A673 (cell line): Measurements from ENCODE around the gene IFITM1. TPM values are rescaled to one million over a fixed set of nuclear protein-coding genes. Genes with fewer than 3 reads are reported as not detected.

ENCODE experiments used
- BruUV-seq: library from RNA; stranded (reverse); fragments of 400-500 nt; replicated peaks from 2 replicates; lab custom pipeline; 2021; lab: Mats Ljungman, UMichigan
- CTCF ChIA-PET: fragments of 300-600 bp; sonication (Branson Sonifier 250); formaldehyde crosslinking; loops from one replicate; lab custom pipeline; 2022; ENCODE audit warnings: antibody characterized with exemption; lab: Charles Lee
- POLR2A ChIA-PET: fragments of 300-600 bp; sonication (Branson Sonifier 250); formaldehyde crosslinking; loops from one replicate; lab custom pipeline; 2022; ENCODE audit warnings: antibody characterized with exemption; ENCODE audit not compliant: low non-redundant PET; lab: Charles Lee
- DNase-seq: peaks from one replicate; pipeline ENCODE4 v3.0.0-alpha.2; 2015; ENCODE audit warnings: low spot score
- H3K27ac ChIP-seq: fragments of 200-600 bp; sonication (generic); 2 replicates; pipeline ENCODE4 v1.5.1; 2016; ENCODE audit warnings: mixed run types, low read depth, mild to moderate bottlenecking, mixed read lengths, antibody characterized with exemption, low read length; ENCODE audit not compliant: poor library complexity, severe bottlenecking
- H3K27me3 ChIP-seq: fragments of 200-600 bp; sonication (generic); replicated peaks from 2 replicates; pipeline ENCODE4 v1.6.1; 2017; ENCODE audit warnings: mixed run types, low read depth, mild to moderate bottlenecking, mixed read lengths, antibody characterized with exemption, low read length; ENCODE audit not compliant: insufficient read depth, poor library complexity
- H3K36me3 ChIP-seq: fragments of 200-600 bp; sonication (generic); 2 replicates; pipeline ENCODE4 v1.6.1; 2016; ENCODE audit warnings: mixed run types, mild to moderate bottlenecking, mixed read lengths, antibody characterized with exemption, low read length; ENCODE audit not compliant: insufficient read depth, poor library complexity, severe bottlenecking
- H3K4me1 ChIP-seq: fragments of 200-600 bp; sonication (generic); 2 replicates; pipeline ENCODE4 v1.6.1; 2017; ENCODE audit warnings: mixed run types, mild to moderate bottlenecking, mixed read lengths, antibody characterized with exemption, low read length; ENCODE audit not compliant: insufficient read depth, poor library complexity, severe bottlenecking
- H3K4me3 ChIP-seq: fragments of 200-600 bp; sonication (generic); 2 replicates; pipeline ENCODE4 v1.5.1; 2016; ENCODE audit warnings: low read depth, mixed run types, mild to moderate bottlenecking, mixed read lengths, low read length; ENCODE audit not compliant: poor library complexity, severe bottlenecking
- H3K9me3 ChIP-seq: fragments of 200-600 bp; sonication (generic); 2 replicates; pipeline ENCODE4 v1.6.1; 2016; ENCODE audit warnings: mixed run types, low read depth, mild to moderate bottlenecking, mixed read lengths, antibody characterized with exemption, low read length; ENCODE audit not compliant: poor library complexity, severe bottlenecking
- CTCF ChIP-seq: fragments of 300-800, 200-600 bp; sonication (generic); conservative IDR thresholded peaks from 2 replicates; pipeline ENCODE4 v1.5.1; 2017; ENCODE audit warnings: low read depth, mild to moderate bottlenecking, antibody characterized with exemption, low read length, moderate library complexity, mixed read lengths
- EZH2 ChIP-seq: fragments of 200-600 bp; sonication (generic); IDR thresholded peaks from 2 replicates; pipeline ENCODE4 v1.6.1; 2017; ENCODE audit warnings: borderline replicate concordance, low read depth, mild to moderate bottlenecking, mixed read lengths, antibody characterized with exemption, low read length; ENCODE audit not compliant: poor library complexity, severe bottlenecking
- intact Hi-C: fragments of 100-400 bp; cut with micrococcal nuclease; formaldehyde crosslinking; loops from one replicate; pipeline ENCODE4 v1.10.0; 2022; ENCODE audit not compliant: unreplicated experiment
- total RNA-seq: library from RNA; stranded (reverse); gene quantifications from 2 replicates; pipeline ENCODE4 v1.2.3, GENCODE V29; 2021

IFITM1 gene
- total RNA-seq, 1 experiment from 2014 or later = 24.4 TPM

GRCh38 chr11:335779-336658, 22.2 kb downstream of the IFITM1 start:
- Histone ChIP-seq H3K4me3 (no peak overlapping the region), H3K27me3 (no peaks in the 10 kb centered on the region), H3K36me3 (no peaks in the 10 kb centered on the region), H3K4me1 (peaks cover 14% of the 10 kb centered on the region), H3K9me3 (no peaks in the 10 kb centered on the region), H3K27ac (no peak overlapping the region)
- ChIA-PET CTCF (interaction anchor here (0.7 kb wide), 1 partner anchor 20 kb away, joined by 8 read pairs; no protein-coding TSS in a partner anchor), POLR2A (no interaction called here)
- no peak for DNase-seq
- no TSS peak for BruUV-seq
- intact Hi-C loops = no loop called here
- TF ChIP-seq CTCF (no peak), EZH2 (no peak)

GRCh38 chr11:336659-337198, 22.9 kb downstream of the IFITM1 start:
- H3K27ac ChIP-seq = no peak overlapping the region
- no peaks in the 10 kb centered on the region for H3K36me3 ChIP-seq
- no peak overlapping the region for H3K4me3 ChIP-seq
- TF ChIP-seq EZH2 = no peak
- TF ChIP-seq CTCF = no peak
- POLR2A ChIA-PET = no interaction called here
- no TSS peak for BruUV-seq
- CTCF ChIA-PET = no interaction called here
- no peaks in the 10 kb centered on the region for H3K9me3 ChIP-seq
- intact Hi-C loops = no loop called here
- peaks cover 14% of the 10 kb centered on the region for H3K4me1 ChIP-seq
- H3K27me3 ChIP-seq = no peaks in the 10 kb centered on the region
- DNase-seq = no peak

- intact Hi-C loops = no loop called here
- POLR2A ChIA-PET = no interaction called here
- no peak for DNase-seq
- Histone ChIP-seq H3K27me3 (no peaks in the 10 kb centered on the region), H3K36me3 (no peaks in the 10 kb centered on the region), H3K27ac (no peak overlapping the region), H3K4me3 (no peak overlapping the region), H3K4me1 (peaks cover 14% of the 10 kb centered on the region), H3K9me3 (no peaks in the 10 kb centered on the region)
- CTCF ChIA-PET = no interaction called here
- BruUV-seq = no TSS peak
- TF ChIP-seq EZH2 = no peak
- no peak for TF ChIP-seq CTCF
Measured at GRCh38 chr11:337711-338110, 23.9 kb downstream of the IFITM1 start.
